SKM-1 treated with dmso at 0.1 percent for 144 hours (cell line): ENCODE data around the gene AVPR2.

Experiments used
- DNase-seq: peaks from one replicate; lab custom pipeline; 2025; ENCODE audit not compliant: unreplicated experiment; lab: John Stamatoyannopoulos, UW

Gene AVPR2

GRCh38 chrX:153903991-153904957 is at the start of gene AVPR2:
Gene AVPR2 (plus strand): TSS chrX:153904673. CDS start chrX:153905146, 473 bp downstream.
- DNase-seq: no peak

- no peak for DNase-seq
Measured at GRCh38 chrX:153854702-153855101, 49.8 kb upstream of the AVPR2 start.

DNA sequence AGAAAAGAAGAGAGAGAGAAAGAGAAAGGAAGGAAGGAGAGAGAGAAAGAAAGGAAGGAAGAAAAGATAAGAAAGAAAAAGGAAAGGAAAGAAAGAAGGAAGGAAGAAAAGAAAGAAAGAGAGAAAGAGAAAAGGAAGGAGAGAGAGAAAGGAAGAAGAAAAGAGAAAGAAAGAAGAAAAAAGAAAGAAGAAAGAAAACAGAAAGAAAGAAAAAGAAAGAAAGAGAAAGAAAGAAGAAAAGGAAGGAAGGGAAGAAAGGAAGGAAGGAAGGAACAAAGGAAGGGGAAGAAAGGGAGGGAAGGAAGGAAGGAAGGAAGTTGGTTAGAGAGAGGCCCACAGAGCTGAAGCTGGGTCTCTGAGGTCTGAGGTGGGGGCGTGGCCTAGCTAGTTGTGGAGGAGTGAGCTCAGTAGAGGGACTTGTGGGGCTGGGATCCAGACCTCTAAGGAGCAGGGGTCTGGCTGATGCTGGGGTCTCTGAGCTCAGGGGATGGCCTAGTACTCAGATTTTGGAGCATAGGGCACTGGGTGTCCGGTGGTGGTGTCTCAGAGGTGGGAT is 47.0 kb upstream of the AVPR2 start:
- DNase-seq: no peak

DNA sequence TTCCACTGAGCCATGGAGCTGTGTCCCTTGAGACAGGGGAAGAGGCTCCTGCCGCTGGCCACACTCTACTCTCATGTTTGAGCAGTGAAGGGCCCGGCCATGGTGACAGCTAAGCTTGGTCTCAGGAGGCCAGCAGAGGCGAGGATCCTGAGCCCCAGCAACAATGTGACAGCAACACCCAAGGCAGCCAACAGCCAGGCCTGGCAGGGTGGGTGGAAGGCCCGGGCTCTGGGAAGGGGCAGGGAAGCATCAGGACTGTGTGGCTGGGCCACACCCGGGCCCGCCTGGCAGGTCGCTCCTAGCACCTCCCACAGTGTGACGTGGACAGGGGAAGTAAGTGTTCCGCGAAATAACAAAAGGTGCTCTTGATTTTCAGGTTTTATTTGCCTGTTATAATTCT is 43.3 kb upstream of the AVPR2 start:
- DNase-seq: no peak

GRCh38 chrX:153861733-153862310 is 42.7 kb upstream of the AVPR2 start:
- DNase-seq: no peak

GRCh38 chrX:153862369-153863250 is 41.9 kb upstream of the AVPR2 start:
- no peak for DNase-seq

- DNase-seq: no peak
Measured at GRCh38 chrX:153863251-153863991, 41.1 kb upstream of the AVPR2 start.

- DNase-seq: no peak
Measured at GRCh38 chrX:153864101-153864500, 40.4 kb upstream of the AVPR2 start.

DNA sequence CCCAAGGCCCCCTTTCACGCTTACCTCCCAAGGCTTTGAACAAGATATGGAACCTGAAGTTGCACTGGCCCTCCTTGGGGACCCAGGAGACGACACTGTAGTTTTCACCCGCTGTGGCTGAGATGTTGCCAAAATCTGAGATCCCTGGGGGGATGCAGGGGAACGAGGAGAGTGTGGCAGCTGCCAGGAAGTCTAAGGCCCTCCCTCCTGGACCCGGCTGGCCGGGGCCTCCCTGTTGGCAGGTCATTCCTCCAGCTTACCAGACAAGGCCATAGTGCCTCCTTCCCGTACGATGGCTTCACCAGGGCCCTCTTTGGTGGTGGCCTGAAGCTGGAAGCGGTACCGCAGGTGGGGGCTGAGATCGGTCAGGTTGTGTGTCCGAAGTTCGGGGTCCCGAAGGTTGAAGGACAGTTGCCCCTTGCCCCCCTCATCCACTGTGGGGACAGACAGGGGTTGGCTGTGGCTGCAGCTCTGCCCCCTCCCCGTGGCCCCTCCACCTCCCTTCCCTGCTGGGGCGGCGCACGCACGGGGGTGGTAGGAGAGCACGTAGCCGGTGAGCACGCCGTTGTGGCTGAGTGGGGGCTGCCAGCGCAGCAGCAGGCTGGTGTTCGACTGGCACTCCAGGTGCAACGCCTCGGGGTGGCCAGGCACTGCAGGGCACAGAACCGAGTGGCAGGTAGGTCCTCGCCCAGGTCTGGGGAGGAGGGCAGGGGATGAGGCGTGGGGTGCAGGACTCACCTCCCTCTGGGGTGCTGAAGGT is 39.7 kb upstream of the AVPR2 start:
- DNase-seq: no peak

GRCh38 chrX:153865321-153865580 is 39.2 kb upstream of the AVPR2 start:
- no peak for DNase-seq

DNA sequence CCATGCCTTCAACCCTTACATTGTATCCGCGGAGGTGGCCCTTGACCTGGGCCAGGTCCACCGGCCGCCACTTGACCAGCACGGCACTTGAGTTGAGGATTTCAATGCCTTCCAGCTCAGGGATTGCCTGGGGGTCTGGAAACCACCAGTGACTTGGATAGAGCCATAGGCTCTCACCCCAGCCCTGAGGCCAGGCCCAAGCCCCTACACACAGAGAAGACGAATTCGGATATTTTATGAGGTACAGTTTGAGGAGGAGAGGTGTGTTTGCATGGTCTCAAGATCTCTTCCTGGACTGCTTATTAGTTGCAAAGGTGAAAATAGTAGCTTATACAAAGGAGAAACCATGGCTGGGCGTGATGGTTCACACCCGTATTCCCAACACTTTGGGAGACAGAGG is 38.8 kb upstream of the AVPR2 start:
- no peak for DNase-seq

DNA sequence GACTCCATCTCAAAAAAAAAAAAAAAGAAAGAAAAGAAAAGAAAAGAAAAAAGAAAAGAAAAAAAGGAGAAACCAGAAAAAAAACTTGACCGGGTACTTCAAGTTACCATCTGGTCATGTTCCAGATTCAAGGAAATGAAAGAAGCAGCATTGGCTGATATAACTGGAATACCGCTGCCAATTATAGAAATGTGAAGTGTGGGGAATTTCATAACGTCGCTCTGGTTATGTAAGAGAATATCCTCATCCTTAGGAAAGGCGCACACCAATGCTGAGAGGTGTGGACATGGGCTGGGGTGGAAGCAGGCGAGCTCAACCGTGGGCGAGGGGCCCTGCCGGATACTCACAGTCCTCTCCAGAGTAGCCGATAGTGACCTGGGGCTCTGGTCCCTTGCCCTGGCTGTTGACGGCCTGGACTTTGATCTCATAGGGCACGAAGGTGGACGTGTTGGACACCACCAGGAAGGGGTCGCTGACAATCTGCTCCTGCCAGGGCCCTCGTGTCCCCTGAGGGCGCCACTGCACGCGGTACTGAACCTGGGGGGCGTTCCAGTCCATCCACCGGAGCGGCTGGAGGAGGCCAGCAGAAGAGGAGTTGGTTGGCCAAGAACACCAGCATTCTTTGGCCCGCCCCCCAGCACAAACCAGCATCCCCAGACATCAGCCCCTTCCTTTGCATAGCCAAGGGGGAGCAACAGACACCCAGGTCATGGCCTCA is 38.0 kb upstream of the AVPR2 start:
- no peak for DNase-seq

DNA sequence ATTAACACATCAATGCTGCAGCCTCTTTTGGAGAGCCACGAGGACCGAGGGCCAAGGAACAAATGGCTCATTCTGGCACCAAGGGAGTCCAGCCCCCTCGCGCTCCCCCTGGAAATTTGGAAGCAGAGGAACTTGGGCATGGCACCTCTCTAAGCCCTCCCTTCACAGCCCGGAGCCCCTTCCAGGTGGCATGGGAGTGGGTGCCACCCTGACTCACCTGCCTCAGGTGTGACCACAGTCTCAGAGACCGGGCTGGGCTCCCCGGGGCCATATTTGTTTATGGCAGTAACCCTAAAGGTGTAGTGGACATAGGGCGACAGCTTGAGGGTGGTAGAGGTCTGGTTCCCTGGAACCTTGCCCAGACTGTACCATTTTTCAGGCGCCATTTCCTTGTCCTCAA is 37.3 kb upstream of the AVPR2 start:
- DNase-seq: no peak

- DNase-seq: no peak
Measured at GRCh38 chrX:153867671-153868070, 36.8 kb upstream of the AVPR2 start.

DNA sequence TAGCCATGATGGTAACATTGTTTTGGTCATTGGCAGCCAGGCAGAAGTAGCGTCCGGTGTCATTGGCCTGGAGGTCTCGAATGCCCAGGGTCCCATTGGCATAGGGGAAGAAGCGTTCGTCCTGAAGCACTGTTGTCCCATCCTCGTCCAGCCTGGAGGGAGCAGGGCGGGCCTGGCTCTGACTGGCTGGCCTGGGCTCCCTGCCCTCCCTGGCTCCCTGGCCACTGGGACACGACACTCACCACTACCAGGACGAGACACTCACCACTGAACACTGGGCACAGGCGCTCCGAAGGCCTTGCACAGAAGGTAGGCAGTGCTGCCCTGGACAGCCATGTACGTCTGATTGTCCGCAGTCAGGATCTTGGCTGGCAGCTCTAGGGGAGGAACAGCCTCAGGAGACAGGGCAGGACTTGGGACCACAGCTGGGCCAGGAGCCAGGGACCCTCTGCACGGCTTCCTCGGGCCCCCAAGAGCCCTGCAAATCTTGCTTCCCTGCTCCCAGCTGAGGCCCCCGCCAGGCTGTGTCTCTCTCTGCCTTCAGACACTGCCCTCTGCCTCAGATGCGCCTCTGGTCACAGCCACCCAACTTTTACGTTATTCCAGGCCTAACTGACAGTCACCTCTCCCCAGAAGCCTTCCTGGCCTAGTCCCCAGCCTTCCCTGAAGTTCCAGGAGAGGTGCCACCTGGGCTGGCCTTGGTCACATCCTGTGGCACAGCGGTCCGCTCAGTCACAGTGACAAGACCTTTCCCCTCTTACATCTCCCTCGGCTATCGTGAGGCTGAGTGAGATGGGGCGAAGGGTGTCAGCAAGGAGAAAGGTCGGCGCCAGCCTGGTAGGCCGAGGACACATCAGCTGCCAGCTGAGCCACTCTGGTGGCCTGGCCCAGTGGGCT is 35.6 kb upstream of the AVPR2 start:
- no peak for DNase-seq

DNA sequence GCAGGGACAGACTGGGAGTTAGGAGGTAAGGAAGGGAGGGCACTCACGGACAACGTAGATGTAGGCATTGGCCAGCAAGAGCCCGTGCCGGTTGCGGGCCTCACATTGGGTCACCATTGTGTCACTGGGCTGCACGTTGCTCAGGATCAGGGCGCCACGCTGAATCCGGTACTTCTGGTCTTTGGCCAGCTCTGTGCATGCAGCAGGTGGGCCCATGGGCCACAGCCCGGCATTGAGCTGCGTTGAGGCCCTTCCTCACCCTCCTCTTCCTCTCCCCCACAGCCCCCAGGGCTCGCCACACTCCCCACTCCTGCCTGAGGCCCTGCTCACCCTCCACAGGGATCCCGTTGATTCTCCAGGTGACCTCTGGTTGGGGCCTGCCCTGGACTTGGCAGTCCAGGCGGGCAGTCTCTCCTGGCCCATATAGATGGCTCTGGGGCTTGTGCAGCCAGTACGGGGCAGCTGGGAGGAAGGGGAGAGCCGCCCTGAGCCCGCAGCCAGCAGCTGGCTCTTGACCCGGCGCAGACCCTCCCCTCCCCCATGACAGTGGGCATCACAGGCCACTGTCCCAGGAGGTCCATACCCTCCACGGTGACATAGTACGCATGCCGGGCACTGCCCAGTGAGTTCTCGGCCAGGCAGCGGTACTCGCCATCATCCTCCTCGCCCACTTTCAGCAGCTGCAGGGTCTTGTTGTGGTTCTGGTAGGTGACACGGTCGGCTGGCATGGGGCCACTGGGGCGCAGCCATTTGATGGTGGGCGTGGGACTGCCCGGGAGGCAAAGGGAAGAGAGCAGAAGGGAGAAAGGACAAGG is 34.8 kb upstream of the AVPR2 start:
- DNase-seq: no peak

DNA sequence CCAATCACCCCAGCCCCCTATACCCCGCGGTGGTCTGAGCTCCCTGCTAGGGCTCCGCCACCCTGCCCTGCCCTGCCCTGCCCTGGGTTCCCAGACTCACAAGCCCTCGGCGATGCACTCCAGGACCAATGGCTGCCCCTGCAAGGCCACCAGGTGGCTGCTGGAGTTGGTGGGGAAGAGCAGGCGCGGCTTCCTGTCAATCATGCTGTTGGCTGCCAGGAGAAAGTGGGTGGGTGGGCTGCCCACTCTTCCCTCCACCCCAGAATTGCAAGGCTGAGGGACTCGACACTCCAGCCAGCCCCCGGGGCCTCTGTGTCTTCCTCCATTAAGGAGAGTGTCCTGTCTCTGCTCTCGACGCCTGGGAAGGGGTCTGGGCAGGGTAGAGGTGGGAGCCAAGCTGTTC is 34.2 kb upstream of the AVPR2 start:
- DNase-seq: no peak
